GM23248 (cell line): Measurements from ENCODE around the gene GCLC.

Source experiments
- EZH2 ChIP-seq: fragments of 200-600 bp; sonication (generic); IDR thresholded peaks from 2 replicates; pipeline ENCODE4 v1.6.1; 2018; ENCODE audit warnings: antibody characterized with exemption, mild to moderate bottlenecking; ENCODE audit not compliant: insufficient read depth, poor library complexity, severe bottlenecking
- EZH2phosphoT487 ChIP-seq: fragments of 200-600 bp; sonication (generic); IDR thresholded peaks from 2 replicates; pipeline ENCODE4 v1.6.1; 2018; ENCODE audit warnings: antibody characterized with exemption, moderate library complexity, mild to moderate bottlenecking, low read depth; ENCODE audit not compliant: insufficient read depth

GRCh38 chr6:53523511-53524454 lies 21.1 kb downstream of the GCLC start:
- TF ChIP-seq EZH2 (no peak), EZH2phosphoT487 (no peak)
